ENCODE results near the gene SLC16A12. TPM values are rescaled to one million over a fixed set of nuclear protein-coding genes. Genes with fewer than 3 reads are reported as not detected.
A peak's percentile ranks its signal among the peaks of the same experiment; 100 is the strongest.
"Not testable (repeated sequence)": the region's sequence is repeated elsewhere in the genome, so short reads cannot be mapped to it uniquely, and the experiment has no call there.

SLC16A12 gene
- total RNA-seq, 1 donor from 2014 or later = 1.6 TPM

GRCh38 chr10:89404104-89405047 lies 131.0 kb downstream of the SLC16A12 start:
- H3K9me3 ChIP-seq (ENCODE audit: control insufficient read depth in 3 of 3, low read length in 3 of 3) = no peaks in the 10 kb centered on the region
- H3K9ac ChIP-seq (ENCODE audit: low read depth in 1 of 3, low read length in 3 of 3) = no peak overlapping the region
- no peak overlapping the region for H3K27ac ChIP-seq (ENCODE audit: low read depth, low read length)
- peaks cover 7 to 24% (median 11%) of the 10 kb centered on the region in 3 donors for H3K36me3 ChIP-seq (ENCODE audit: control insufficient read depth in 3 of 3, insufficient read depth in 3 of 3, low read length in 3 of 3)
- no peak overlapping the region for H3K4me3 ChIP-seq (ENCODE audit: low read length in 3 of 3)
- H3K27me3 ChIP-seq (ENCODE audit: control insufficient read depth in 3 of 3, insufficient read depth in 3 of 3, low read length in 3 of 3) = no peaks in the 10 kb centered on the region
- no peaks in the 10 kb centered on the region for H3K4me1 ChIP-seq (ENCODE audit: control insufficient read depth in 3 of 3, insufficient read depth in 3 of 3, low read length in 3 of 3)

- H3K9ac ChIP-seq (ENCODE audit: low read depth in 1 of 3, low read length in 3 of 3) = no peak overlapping the region
- H3K4me1 ChIP-seq (ENCODE audit: control insufficient read depth in 3 of 3, insufficient read depth in 3 of 3, low read length in 3 of 3) = no peaks in the 10 kb centered on the region
- no peak overlapping the region for H3K4me3 ChIP-seq (ENCODE audit: low read length in 3 of 3)
- no peaks in the 10 kb centered on the region for H3K27me3 ChIP-seq (ENCODE audit: control insufficient read depth in 3 of 3, insufficient read depth in 3 of 3, low read length in 3 of 3)
- no peak overlapping the region for H3K27ac ChIP-seq (ENCODE audit: low read depth, low read length)
- no peaks in the 10 kb centered on the region for H3K9me3 ChIP-seq (ENCODE audit: control insufficient read depth in 3 of 3, low read length in 3 of 3)
- peaks cover 7 to 24% (median 11%) of the 10 kb centered on the region in 3 donors for H3K36me3 ChIP-seq (ENCODE audit: control insufficient read depth in 3 of 3, insufficient read depth in 3 of 3, low read length in 3 of 3)
Measured at GRCh38 chr10:89403043-89403442, 132.4 kb downstream of the SLC16A12 start.

- H3K4me1 ChIP-seq (ENCODE audit: control insufficient read depth in 3 of 3, insufficient read depth in 3 of 3, low read length in 3 of 3) = peaks cover 0 to 8% (median 2%) of the 10 kb centered on the region in 3 donors
- H3K27ac ChIP-seq (ENCODE audit: low read depth, low read length) = no peak overlapping the region
- no peaks in the 10 kb centered on the region for H3K27me3 ChIP-seq (ENCODE audit: control insufficient read depth in 3 of 3, insufficient read depth in 3 of 3, low read length in 3 of 3)
- peaks cover 7 to 24% (median 11%) of the 10 kb centered on the region in 3 donors for H3K36me3 ChIP-seq (ENCODE audit: control insufficient read depth in 3 of 3, insufficient read depth in 3 of 3, low read length in 3 of 3)
- no peaks in the 10 kb centered on the region for H3K9me3 ChIP-seq (ENCODE audit: control insufficient read depth in 3 of 3, low read length in 3 of 3)
- no peak overlapping the region for H3K9ac ChIP-seq (ENCODE audit: low read depth in 1 of 3, low read length in 3 of 3)
- H3K4me3 ChIP-seq (ENCODE audit: low read length in 3 of 3) = no peak overlapping the region
Measured at GRCh38 chr10:89399956-89400355, 135.4 kb downstream of the SLC16A12 start.

- no peaks in the 10 kb centered on the region for H3K27me3 ChIP-seq (ENCODE audit: control insufficient read depth in 3 of 3, insufficient read depth in 3 of 3, low read length in 3 of 3)
- H3K9ac ChIP-seq (ENCODE audit: low read depth in 1 of 3, low read length in 3 of 3) = no peak overlapping the region
- no peak overlapping the region for H3K4me3 ChIP-seq (ENCODE audit: low read length in 3 of 3)
- no peak overlapping the region for H3K27ac ChIP-seq (ENCODE audit: low read depth, low read length)
- H3K36me3 ChIP-seq (ENCODE audit: control insufficient read depth in 3 of 3, insufficient read depth in 3 of 3, low read length in 3 of 3) = peaks cover 7 to 12% (median 8%) of the 10 kb centered on the region in 3 donors
- H3K9me3 ChIP-seq (ENCODE audit: control insufficient read depth in 3 of 3, low read length in 3 of 3) = no peaks in the 10 kb centered on the region
- H3K4me1 ChIP-seq (ENCODE audit: control insufficient read depth in 3 of 3, insufficient read depth in 3 of 3, low read length in 3 of 3) = peaks cover 5 to 13% (median 11%) of the 10 kb centered on the region in 3 donors
Measured at GRCh38 chr10:89398003-89398749, 137.2 kb downstream of the SLC16A12 start.

- H3K27me3 ChIP-seq (ENCODE audit: control insufficient read depth in 3 of 3, insufficient read depth in 3 of 3, low read length in 3 of 3) = no peaks in the 10 kb centered on the region
- H3K9ac ChIP-seq (ENCODE audit: low read depth in 1 of 3, low read length in 3 of 3) = no peak overlapping the region
- H3K9me3 ChIP-seq (ENCODE audit: control insufficient read depth in 3 of 3, low read length in 3 of 3) = no peaks in the 10 kb centered on the region
- peaks cover 14 to 36% (median 26%) of the 10 kb centered on the region in 3 donors for H3K4me1 ChIP-seq (ENCODE audit: control insufficient read depth in 3 of 3, insufficient read depth in 3 of 3, low read length in 3 of 3)
- no peak overlapping the region for H3K27ac ChIP-seq (ENCODE audit: low read depth, low read length)
- H3K36me3 ChIP-seq (ENCODE audit: control insufficient read depth in 3 of 3, insufficient read depth in 3 of 3, low read length in 3 of 3) = no peaks in the 10 kb centered on the region
- no peak overlapping the region for H3K4me3 ChIP-seq (ENCODE audit: low read length in 3 of 3)
Measured at GRCh38 chr10:89395141-89395540, 140.3 kb downstream of the SLC16A12 start.

- peaks cover 14 to 37% (median 26%) of the 10 kb centered on the region in 3 donors for H3K4me1 ChIP-seq (ENCODE audit: control insufficient read depth in 3 of 3, insufficient read depth in 3 of 3, low read length in 3 of 3)
- H3K4me3 ChIP-seq (ENCODE audit: low read length in 3 of 3) = peak overlapping the region; percentile 22 to 92 (median 52)
- no peaks in the 10 kb centered on the region for H3K9me3 ChIP-seq (ENCODE audit: control insufficient read depth in 3 of 3, low read length in 3 of 3)
- H3K27ac ChIP-seq (ENCODE audit: low read depth, low read length) = no peak overlapping the region
- H3K27me3 ChIP-seq (ENCODE audit: control insufficient read depth in 3 of 3, insufficient read depth in 3 of 3, low read length in 3 of 3) = no peaks in the 10 kb centered on the region
- H3K36me3 ChIP-seq (ENCODE audit: control insufficient read depth in 3 of 3, insufficient read depth in 3 of 3, low read length in 3 of 3) = no peaks in the 10 kb centered on the region
- peak overlapping the region in 1 of 3 donors; percentile 2 for H3K9ac ChIP-seq (ENCODE audit: low read depth in 1 of 3, low read length in 3 of 3)
Measured at GRCh38 chr10:89393898-89394297, 141.5 kb downstream of the SLC16A12 start.

GRCh38 chr10:89392974-89393373 lies 142.4 kb downstream of the SLC16A12 start:
- Histone ChIP-seq H3K9me3 (ENCODE audit: control insufficient read depth in 3 of 3, low read length in 3 of 3) (no peaks in the 10 kb centered on the region), H3K9ac (ENCODE audit: low read depth in 1 of 3, low read length in 3 of 3) (peak overlapping the region; percentile 73 to 80 (median 79)), H3K36me3 (ENCODE audit: control insufficient read depth in 3 of 3, insufficient read depth in 3 of 3, low read length in 3 of 3) (no peaks in the 10 kb centered on the region), H3K4me3 (ENCODE audit: low read length in 3 of 3) (peak overlapping the region; percentile 73 to 92 (median 76)), H3K27me3 (ENCODE audit: control insufficient read depth in 3 of 3, insufficient read depth in 3 of 3, low read length in 3 of 3) (no peaks in the 10 kb centered on the region), H3K4me1 (ENCODE audit: control insufficient read depth in 3 of 3, insufficient read depth in 3 of 3, low read length in 3 of 3) (peaks cover 14 to 37% (median 26%) of the 10 kb centered on the region in 3 donors), H3K27ac (ENCODE audit: low read depth, low read length) (peak overlapping the region; percentile 75)

GRCh38 chr10:89391907-89392756 lies 143.3 kb downstream of the SLC16A12 start, which contains the start of gene IFIT1:
IFIT1 (plus strand) TSS chr10:89392623; CDS start chr10:89392713, 90 bp downstream.
- Histone ChIP-seq H3K9ac (ENCODE audit: low read depth in 1 of 3, low read length in 3 of 3) (peak within 1 kb of the TSS; percentile 73 to 80 (median 79)), H3K4me1 (ENCODE audit: control insufficient read depth in 3 of 3, insufficient read depth in 3 of 3, low read length in 3 of 3) (peaks cover 14 to 37% (median 26%) of the 10 kb centered on the region in 3 donors), H3K27me3 (ENCODE audit: control insufficient read depth in 3 of 3, insufficient read depth in 3 of 3, low read length in 3 of 3) (no peaks in the 10 kb centered on the region), H3K4me3 (ENCODE audit: low read length in 3 of 3) (peak within 1 kb of the TSS; percentile 73 to 92 (median 76)), H3K27ac (ENCODE audit: low read depth, low read length) (peak within 1 kb of the TSS; percentile 75), H3K9me3 (ENCODE audit: control insufficient read depth in 3 of 3, low read length in 3 of 3) (no peaks in the 10 kb centered on the region), H3K36me3 (ENCODE audit: control insufficient read depth in 3 of 3, insufficient read depth in 3 of 3, low read length in 3 of 3) (no peaks in the 10 kb centered on the region)

- H3K27ac ChIP-seq (ENCODE audit: low read depth, low read length); H3K27me3 ChIP-seq (ENCODE audit: control insufficient read depth in 3 of 3, insufficient read depth in 3 of 3, low read length in 3 of 3); H3K9ac ChIP-seq (ENCODE audit: low read depth in 1 of 3, low read length in 3 of 3); H3K36me3 ChIP-seq (ENCODE audit: control insufficient read depth in 3 of 3, insufficient read depth in 3 of 3, low read length in 3 of 3); H3K4me3 ChIP-seq (ENCODE audit: low read length in 3 of 3); H3K9me3 ChIP-seq (ENCODE audit: control insufficient read depth in 3 of 3, low read length in 3 of 3): not testable (repeated sequence)
- peaks cover 14 to 34% (median 26%) of the 10 kb centered on the region in 3 donors for H3K4me1 ChIP-seq (ENCODE audit: control insufficient read depth in 3 of 3, insufficient read depth in 3 of 3, low read length in 3 of 3)
Measured at GRCh38 chr10:89391226-89391576, 144.2 kb downstream of the SLC16A12 start.

Measured in skeletal muscle tissue (tissue), 4 donors.